Kidney epithelial cell (primary cell): ENCODE data around the gene FRMD1. TPM values are rescaled to one million over a fixed set of nuclear protein-coding genes. Genes with fewer than 3 reads are reported as not detected.

ENCODE experiments used
- DNase-seq: peaks from one replicate; pipeline ENCODE4 v3.0.0-alpha.2; 2010; ENCODE audit warnings: low read depth
- H3K27me3 ChIP-seq: 2 replicates; pipeline ENCODE4 v1.6.0; 2011; ENCODE audit warnings: low read length; ENCODE audit not compliant: control insufficient read depth, insufficient read depth
- H3K36me3 ChIP-seq: 2 replicates; pipeline ENCODE4 v1.5.1; 2011; ENCODE audit warnings: low read length; ENCODE audit not compliant: control insufficient read depth, insufficient read depth
- H3K4me3 ChIP-seq: 2 replicates; pipeline ENCODE4 v1.5.1; 2011; ENCODE audit warnings: low read depth, mild to moderate bottlenecking, control low read depth, low read length
- total RNA-seq: library from RNA; depleted of rRNA; stranded (reverse); fragments of >200 nt; gene quantifications from 2 replicates; pipeline ENCODE4 v1.2.3, GENCODE V29; 2015
- TF ChIP-seq, protein P1 (sequence below): IDR thresholded peaks from 2 replicates; pipeline ENCODE4 v1.5.1; 2011; ENCODE audit warnings: mild to moderate bottlenecking, moderate library complexity, low read length, control low read depth, inconsistent platforms; ENCODE audit not compliant: insufficient read depth, poor library complexity, severe bottlenecking

Gene FRMD1
- total RNA-seq, 1 donor from 2014 or later, result not detected

DNA sequence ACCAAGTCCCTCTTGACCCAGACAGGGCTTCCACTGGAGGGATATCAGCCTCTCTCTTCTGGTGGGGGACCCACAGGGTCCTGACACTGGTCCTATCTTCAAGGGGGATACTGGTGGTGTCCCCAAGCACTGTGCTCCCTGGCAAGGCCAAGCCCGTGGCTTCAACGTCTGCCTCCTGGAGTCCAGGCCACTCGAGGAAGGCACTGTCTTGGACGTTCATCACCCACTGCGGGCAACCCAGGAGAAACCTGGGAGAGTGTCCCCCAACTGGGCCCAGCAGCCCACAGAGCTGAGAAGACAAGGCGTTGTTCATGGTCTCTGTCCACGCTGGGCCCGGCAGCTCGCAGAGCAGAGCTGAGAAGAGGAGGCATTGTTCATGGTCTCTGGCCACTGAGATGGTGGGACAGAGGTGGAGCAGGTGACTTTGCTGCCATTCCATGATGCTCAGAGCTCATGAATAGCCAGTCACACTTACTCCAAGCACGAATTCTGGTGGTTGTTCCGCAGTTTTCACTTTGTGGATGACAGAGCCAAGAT is 37.5 kb upstream of the FRMD1 start:
- Histone ChIP-seq H3K27me3 (peaks cover 3% of the 10 kb centered on the region), H3K4me3 (no peak overlapping the region), H3K36me3 (no peaks in the 10 kb centered on the region)
- TF ChIP-seq, protein P1, sequence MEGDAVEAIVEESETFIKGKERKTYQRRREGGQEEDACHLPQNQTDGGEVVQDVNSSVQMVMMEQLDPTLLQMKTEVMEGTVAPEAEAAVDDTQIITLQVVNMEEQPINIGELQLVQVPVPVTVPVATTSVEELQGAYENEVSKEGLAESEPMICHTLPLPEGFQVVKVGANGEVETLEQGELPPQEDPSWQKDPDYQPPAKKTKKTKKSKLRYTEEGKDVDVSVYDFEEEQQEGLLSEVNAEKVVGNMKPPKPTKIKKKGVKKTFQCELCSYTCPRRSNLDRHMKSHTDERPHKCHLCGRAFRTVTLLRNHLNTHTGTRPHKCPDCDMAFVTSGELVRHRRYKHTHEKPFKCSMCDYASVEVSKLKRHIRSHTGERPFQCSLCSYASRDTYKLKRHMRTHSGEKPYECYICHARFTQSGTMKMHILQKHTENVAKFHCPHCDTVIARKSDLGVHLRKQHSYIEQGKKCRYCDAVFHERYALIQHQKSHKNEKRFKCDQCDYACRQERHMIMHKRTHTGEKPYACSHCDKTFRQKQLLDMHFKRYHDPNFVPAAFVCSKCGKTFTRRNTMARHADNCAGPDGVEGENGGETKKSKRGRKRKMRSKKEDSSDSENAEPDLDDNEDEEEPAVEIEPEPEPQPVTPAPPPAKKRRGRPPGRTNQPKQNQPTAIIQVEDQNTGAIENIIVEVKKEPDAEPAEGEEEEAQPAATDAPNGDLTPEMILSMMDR, result no peak
- no peak for DNase-seq

DNA sequence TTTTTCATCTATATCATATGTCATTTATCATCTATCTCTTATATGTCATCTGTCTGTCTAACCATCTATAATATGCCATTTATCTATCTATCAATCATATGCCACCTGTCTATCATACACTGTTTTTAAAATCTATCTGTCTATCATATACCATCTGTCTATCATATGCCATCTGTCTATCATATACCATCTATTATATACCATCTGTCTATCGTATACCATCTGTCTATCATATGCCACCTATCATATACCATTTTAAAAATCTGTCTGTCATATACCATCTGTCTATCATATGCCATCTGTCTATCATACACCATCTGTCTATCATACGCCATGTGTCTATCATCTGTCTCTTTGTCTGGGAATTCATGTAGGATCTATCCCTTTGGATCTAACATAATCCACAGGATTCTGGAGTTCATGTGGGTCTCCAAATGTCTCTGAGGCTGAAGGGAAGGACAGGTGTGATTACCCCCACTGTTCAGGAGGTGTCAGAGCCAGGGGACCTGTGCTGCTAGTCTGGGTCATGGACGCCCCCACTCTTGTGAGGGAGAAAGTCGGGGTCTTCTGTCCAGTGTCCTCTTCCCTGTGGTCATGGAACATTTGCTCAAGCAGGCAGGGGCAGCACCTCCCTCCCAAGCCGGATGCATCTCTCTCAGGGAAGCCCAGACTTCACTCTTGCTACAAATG is 36.9 kb upstream of the FRMD1 start:
- TF ChIP-seq, protein P1, result no peak
- peaks cover 3% of the 10 kb centered on the region for H3K27me3 ChIP-seq
- no peak for DNase-seq
- no peaks in the 10 kb centered on the region for H3K36me3 ChIP-seq
- H3K4me3 ChIP-seq, result no peak overlapping the region

DNA sequence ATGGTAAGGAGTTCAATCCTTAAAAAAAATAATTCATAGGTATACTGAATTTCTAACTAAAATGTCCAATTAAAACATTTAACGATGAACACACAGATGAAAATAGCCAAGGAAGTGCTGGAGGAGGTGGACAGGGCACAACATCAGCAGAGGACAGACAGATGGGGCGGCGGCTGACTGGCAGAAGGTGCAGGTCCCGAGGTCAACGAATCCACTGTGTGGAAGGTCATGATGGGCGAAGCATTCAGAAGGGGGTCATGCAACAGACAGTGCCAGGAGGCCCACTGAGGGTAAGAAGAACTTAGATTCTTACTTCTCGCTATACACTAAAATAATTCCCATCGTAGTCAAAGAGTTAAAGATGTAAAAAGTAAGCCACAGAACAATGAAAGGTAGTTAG is 34.2 kb upstream of the FRMD1 start:
- Histone ChIP-seq H3K4me3 (no peak overlapping the region), H3K27me3 (peaks cover 3% of the 10 kb centered on the region), H3K36me3 (no peaks in the 10 kb centered on the region)
- DNase-seq, result no peak
- TF ChIP-seq, protein P1, result no peak

DNA sequence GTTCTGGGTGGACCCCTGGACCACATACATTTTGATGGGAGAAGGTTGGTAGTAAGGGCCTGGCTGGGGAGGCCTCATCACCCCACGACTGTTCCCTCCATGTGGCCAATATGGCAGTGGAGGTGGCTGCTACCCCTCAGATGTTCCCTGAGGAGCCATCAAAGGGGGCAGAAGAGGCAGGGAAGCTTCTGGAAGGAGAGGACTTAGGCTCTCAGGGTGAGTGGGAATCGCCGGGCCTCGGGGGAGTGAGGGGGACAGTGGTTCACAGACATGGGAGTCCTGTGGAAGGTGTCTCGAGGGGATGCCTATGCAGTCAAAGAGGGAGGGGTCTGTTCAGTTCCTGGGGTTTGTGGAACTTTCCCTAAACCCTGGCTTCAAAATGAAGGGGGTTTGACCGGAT is 32.9 kb upstream of the FRMD1 start:
- TF ChIP-seq, protein P1, result no peak
- H3K36me3 ChIP-seq, result no peaks in the 10 kb centered on the region
- no peak for DNase-seq

DNA sequence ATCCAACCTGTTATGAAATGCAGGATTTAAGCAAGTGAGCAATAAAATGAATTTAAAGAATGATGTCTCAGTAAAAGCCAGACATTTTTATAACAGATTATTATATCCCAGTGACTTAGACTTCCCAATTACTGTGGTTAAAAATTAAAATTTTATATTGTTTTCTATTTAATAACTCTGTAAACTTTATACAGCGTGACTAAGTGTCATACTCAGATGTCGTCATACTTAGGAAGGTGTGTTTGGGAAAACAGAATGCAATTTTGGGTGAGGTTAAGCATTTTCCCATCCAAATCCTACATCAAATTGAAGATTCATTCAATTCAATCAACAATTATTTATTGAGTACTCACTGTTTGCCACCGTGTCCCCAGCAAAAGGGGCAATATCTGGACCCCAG is 31.4 kb upstream of the FRMD1 start:
- no peak for DNase-seq
- Histone ChIP-seq H3K27me3 (peaks cover 3% of the 10 kb centered on the region), H3K36me3 (no peaks in the 10 kb centered on the region), H3K4me3 (no peak overlapping the region)
- TF ChIP-seq, protein P1, result no peak

More for the DNA sequence above, 32.9 kb upstream of the FRMD1 start:
- peaks cover 3% of the 10 kb centered on the region for H3K27me3 ChIP-seq
- H3K4me3 ChIP-seq, result no peak overlapping the region

DNA sequence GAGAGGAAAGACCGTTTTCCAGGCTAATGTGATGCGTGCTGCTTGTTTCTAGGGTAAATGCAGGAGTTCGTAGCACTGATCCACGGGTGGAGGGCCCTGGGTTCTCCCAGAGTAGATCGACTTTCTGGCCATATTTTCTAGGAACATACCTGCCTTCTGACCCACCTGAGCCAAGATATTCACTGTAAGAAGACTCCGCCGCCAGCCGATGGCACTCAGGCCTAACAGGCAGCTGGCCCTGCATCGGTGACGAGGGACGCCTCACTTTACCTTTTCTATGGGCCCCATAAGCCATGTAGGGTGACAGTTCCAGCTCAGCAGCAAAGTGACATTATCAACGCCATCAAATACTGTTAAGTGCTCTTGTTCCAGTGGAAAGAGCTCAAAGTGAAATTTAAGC is 30.2 kb upstream of the FRMD1 start:
- H3K27me3 ChIP-seq, result peaks cover 8% of the 10 kb centered on the region
- no peaks in the 10 kb centered on the region for H3K36me3 ChIP-seq
- TF ChIP-seq, protein P1, result no peak
- no peak for DNase-seq
- H3K4me3 ChIP-seq, result no peak overlapping the region
